Hepatocyte (in vitro differentiated cells): ENCODE measurements around the gene SNX5.

Source experiments
- EZH2 ChIP-seq: fragments of 200-600 bp; sonication (generic); IDR thresholded peaks from 2 replicates; pipeline ENCODE4 v1.6.1; 2016; ENCODE audit warnings: antibody characterized with exemption, mild to moderate bottlenecking, borderline replicate concordance
- TF ChIP-seq, protein P1 (sequence below): fragments of 200-600 bp; sonication (generic); IDR thresholded peaks from 2 replicates; pipeline ENCODE4 v1.5.1; 2016; ENCODE audit warnings: antibody characterized with exemption, mild to moderate bottlenecking; ENCODE audit not compliant: poor library complexity

DNA sequence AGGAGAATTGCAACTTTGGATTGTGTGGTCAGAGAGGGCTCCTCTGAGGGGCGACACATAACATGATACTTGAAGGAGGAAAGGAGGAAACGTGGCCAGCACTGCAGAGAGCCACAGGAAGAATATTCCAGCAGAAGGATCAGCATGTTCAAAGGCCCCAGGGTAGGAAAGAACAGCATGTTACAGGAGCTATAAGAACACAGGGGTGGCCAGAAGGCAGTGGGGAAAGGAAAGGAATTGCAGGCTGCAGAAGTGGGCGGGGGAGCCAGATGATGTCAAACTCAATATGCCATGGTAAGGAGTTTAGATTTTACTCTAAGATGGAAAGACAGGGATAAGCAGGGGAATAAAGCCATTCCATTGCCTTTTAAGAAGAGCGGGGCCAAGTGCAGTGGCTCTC is 31.0 kb upstream of the SNX5 start:
- TF ChIP-seq, protein P1, sequence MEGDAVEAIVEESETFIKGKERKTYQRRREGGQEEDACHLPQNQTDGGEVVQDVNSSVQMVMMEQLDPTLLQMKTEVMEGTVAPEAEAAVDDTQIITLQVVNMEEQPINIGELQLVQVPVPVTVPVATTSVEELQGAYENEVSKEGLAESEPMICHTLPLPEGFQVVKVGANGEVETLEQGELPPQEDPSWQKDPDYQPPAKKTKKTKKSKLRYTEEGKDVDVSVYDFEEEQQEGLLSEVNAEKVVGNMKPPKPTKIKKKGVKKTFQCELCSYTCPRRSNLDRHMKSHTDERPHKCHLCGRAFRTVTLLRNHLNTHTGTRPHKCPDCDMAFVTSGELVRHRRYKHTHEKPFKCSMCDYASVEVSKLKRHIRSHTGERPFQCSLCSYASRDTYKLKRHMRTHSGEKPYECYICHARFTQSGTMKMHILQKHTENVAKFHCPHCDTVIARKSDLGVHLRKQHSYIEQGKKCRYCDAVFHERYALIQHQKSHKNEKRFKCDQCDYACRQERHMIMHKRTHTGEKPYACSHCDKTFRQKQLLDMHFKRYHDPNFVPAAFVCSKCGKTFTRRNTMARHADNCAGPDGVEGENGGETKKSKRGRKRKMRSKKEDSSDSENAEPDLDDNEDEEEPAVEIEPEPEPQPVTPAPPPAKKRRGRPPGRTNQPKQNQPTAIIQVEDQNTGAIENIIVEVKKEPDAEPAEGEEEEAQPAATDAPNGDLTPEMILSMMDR = no peak
- no peak for TF ChIP-seq EZH2
